ENCODE results near the gene CYP46A1.
"Not testable (repeated sequence)": the region's sequence is repeated elsewhere in the genome, so short reads cannot be mapped to it uniquely, and the experiment has no call there.

CYP46A1 gene

DNA sequence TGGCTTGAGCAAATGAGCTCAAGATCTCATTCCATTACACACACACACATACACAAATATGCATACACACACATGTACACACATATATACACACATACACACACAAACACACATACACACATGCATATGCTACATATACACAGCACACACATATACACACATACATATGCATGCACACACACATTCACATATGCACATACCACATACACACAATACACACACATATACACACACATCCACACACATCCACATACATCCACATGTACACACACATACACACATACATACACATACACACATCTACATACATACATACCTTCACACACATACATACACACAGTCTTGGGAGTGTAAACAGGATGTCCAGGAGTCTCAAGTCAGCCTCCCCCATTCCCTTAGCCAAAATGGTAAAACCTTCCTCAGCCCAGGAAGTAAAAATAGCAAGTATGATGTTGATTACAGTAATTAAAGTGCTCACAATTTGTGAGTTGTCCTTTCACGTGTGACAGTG, 26.4 kb upstream of the CYP46A1 start:
- no peak for DNase-seq (ENCODE audit: low read depth in 3 of 3)

GRCh38 chr14:99658218-99658845, 25.8 kb upstream of the CYP46A1 start:
- no peak for DNase-seq (ENCODE audit: low read depth in 3 of 3)

DNA sequence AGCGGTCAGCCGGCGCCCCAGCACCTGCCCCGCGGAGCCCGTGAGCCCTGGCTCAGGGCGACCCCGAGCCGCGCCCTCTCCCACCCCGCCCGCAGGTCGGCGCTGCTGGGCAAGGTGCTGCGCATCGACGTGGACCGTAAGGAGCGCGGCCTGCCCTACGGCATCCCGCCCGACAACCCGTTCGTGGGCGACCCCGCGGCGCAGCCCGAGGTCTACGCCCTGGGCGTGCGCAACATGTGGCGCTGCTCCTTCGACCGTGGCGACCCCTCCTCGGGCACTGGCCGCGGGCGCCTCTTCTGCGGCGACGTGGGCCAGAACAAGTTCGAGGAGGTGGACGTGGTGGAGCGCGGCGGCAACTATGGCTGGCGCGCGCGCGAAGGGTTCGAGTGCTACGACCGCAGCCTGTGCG, 24.8 kb upstream of the CYP46A1 start:
- DNase-seq (ENCODE audit: low read depth in 3 of 3): no peak

DNA sequence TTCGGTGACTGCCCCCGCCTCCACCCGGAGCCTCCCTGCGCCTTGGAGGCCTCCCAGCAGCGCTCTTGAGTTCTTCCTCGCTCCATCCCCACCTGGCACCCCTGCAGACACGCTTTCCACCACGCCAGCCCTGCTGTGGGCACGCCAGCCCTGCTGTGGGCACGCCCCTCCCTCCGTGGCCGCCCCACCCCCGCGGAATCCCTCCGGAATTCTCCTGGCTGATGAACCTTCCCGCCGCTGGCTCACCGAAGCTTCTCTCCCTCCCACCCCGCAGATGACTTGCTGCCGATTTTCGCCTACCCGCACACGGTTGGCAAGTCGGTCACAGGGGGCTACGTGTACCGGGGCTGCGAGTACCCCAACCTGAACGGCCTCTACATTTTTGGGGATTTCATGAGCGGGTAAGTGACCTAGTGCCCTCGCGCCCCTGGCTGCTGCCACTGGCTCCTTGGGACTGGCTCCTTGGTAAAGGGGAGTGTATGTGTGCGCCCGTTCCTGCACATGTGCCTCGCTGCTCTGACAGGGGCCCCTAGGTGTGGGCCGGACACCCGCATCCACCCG, 24.0 kb upstream of the CYP46A1 start:
- DNase-seq (ENCODE audit: low read depth in 3 of 3): no peak

- no peak for DNase-seq (ENCODE audit: low read depth in 3 of 3)
Observed at GRCh38 chr14:99660794-99661193, 23.3 kb upstream of the CYP46A1 start.

- DNase-seq (ENCODE audit: low read depth in 3 of 3): not testable (repeated sequence)
Observed at GRCh38 chr14:99661206-99661605, 22.9 kb upstream of the CYP46A1 start.

DNA sequence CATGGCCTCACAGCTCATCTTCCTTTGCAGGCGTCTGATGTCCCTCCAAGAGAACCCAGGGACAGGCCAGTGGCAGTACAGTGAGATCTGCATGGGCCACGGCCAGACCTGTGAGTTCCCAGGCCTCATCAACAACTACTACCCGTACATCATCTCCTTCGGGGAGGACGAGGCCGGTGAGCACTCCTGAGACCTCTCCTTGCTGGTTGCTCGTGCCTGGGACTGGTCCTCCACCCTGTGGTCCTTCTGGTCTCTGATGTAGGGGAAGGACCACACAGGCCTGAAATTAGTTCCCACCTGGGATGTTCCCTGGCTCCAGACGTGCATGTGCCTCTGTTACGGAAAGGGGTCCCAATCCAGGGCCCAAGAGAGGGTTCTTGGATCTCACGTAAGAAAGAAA, 21.3 kb upstream of the CYP46A1 start:
- DNase-seq (ENCODE audit: low read depth in 3 of 3): no peak

- no peak for DNase-seq (ENCODE audit: low read depth in 3 of 3)
Observed at GRCh38 chr14:99663386-99664057, 20.6 kb upstream of the CYP46A1 start.

DNA sequence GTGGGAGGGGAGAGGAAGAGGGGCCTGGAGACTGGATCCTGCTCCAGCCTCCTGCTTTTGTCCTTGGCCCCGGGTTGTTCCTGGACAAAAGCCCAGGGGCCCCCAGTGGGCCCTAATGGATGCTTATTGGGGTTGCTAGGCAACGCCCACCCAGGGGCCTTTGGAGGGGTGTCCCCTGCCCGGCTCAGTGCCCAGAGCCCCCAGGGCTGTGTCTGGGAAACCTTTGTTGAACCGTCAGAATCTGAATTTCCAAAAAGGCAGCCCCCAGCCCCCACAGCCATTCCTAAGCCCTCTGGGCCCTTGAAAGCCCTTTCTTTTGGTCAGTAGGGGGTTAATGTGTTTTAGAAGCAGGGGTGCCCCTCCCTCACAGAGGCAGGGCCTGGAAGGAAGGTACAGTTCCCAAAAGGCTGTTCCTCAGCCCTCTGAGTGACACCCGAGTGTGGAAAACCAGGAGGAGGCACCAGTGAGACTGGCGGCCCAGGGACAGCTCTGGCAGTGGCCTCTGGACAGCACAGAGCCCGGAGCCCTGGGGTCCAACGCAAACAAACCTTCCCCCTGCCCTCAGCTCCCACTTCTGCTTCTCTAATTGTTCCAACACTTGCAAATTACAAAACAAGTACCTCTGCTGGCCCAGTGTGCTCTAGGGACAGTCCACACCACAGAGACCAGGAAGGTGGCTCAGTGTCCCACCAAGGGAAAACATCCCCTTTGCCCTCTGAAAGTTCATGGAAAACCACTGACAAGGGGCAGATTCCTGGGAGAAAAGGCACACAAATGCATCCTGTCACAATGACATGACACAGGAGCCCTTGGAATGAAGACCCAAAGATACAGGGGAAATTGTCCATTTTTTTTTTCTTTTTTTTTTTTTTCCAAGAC, 19.8 kb upstream of the CYP46A1 start:
- DNase-seq (ENCODE audit: low read depth in 3 of 3): no peak

DNA sequence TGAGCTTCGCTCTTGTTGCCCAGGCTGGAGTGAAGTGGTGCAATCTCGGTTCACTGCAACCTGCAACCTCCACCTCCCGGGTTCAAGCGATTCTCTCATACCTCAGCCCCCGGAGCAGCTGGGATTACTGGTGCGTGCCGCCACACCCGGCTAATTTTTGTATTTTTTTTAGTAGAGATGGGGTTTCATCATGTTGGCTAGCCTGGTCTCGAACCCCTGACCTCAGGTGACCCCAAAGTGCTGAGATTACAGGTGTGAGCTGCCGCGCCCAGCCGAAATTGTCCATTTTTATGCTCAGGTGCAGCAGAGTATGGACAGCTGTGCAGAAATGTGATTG, 19.2 kb upstream of the CYP46A1 start:
- DNase-seq (ENCODE audit: low read depth in 3 of 3): no peak

- no peak for DNase-seq (ENCODE audit: low read depth in 3 of 3)
Observed at GRCh38 chr14:99666533-99666932, 17.6 kb upstream of the CYP46A1 start.

- DNase-seq (ENCODE audit: low read depth in 3 of 3): no peak
Observed at GRCh38 chr14:99667045-99667444, 17.1 kb upstream of the CYP46A1 start.

GRCh38 chr14:99667821-99668220, 16.3 kb upstream of the CYP46A1 start:
- DNase-seq (ENCODE audit: low read depth in 3 of 3): no peak

DNA sequence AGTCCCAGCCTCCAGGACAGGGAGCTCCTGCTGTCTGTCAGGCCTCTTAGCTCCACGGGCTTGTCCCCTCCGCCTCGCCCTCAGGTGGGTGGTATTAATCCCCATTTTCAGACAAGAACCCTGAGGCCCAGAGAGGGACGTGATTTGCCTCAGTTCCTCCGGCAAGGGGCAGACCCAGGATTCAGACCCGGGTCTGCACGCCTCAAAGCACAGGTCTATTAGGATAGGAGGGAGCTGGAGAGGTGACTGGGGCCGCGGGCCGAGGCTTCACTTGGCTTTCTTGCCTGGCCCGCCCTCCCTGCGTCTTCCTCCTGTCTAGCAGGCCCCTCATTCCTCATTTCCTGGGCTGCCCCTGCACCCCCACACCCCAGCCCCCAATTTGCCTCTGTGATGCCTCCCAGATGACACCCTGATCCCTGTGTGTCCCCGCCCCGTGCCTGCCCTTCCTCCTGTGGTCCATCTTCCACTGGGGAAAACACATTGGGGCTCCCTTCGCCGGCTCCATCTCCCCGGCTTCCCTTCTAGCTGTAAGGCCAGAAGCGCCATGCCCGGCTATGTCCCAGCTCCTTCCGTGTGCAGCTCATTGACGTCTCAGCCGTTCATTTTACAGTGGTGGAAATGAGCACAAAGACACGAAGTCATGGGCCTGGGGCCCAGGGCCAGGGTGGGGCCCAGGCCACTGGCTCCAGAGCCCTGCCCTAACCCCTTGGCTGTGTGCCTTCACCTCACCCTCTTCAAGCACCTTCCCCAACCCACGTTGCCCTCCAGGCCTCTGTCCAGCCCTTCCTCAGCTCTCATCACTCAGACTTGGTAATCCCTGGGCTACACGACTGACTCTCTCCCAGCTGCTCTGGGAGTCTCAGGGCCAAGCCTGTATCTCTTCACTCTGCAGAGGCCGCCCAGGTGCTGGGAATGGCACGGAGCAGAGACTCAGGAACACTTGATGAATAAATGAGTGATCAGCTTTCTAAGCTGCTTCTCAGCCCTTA, 15.5 kb upstream of the CYP46A1 start:
- no peak for DNase-seq (ENCODE audit: low read depth in 3 of 3)

- no peak for DNase-seq (ENCODE audit: low read depth in 3 of 3)
Observed at GRCh38 chr14:99670361-99671234, 13.5 kb upstream of the CYP46A1 start.

DNA sequence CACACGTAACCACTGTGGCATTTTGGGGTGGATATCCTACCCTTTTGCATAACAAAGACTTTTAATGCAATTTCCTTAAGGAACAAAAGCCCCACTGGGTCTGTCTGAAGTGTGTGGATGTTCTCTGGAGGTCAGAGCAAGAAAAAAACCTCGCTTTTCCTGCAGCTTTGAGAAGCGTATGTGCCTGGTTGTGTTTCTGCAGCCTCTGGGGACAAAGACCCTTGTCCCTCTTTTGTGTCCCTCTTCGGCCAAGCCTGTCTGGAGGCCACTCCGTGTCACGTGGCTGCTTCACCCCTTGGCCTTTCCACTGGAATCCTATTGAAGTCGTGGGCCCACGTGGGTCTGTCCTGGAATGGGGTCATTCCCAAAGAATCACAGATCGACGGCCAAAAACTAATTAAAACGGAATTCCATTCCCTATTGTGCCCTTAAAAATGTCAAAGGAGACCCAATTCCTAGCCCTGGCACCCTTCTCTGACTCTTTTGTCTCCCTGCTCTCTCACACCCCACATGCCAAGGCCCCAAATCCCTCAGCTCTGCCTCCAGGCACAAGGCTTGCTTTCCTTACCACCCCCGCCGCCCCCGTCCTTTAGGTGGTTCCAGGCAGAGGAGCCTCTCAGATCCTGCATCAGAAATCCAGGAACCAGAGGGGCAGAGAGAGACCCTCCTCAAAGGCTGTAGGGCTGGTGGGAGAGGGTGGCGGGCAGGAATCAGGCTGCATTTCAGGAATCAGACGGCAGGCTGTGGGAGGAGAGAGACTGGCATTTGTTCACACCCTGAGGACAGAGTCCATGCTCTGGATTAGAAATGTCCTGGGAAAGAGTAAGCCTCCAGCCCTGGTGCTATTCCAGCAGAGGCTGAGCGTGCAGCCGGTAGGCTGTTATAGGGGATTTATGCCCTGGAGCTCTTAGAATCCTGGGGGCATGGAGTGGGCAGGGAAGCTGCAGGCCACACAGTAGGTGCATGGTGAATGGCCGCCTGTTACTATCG, 12.6 kb upstream of the CYP46A1 start:
- no peak for DNase-seq (ENCODE audit: low read depth in 3 of 3)

GRCh38 chr14:99672506-99673304, 11.4 kb upstream of the CYP46A1 start:
- DNase-seq (ENCODE audit: low read depth in 3 of 3): no peak

Measured in stimulated activated CD4-positive, alpha-beta T cell treated with anti-CD3 and anti-CD28 coated beads, TNF-alpha, amount 100 ng/mL, for 4 hours (primary cell).